Esophagus muscularis mucosa (tissue), 3 donors: ENCODE results near the gene ERI3.

Experiments used
- CTCF ChIP-seq, 3 experiments: fragments of 200-600 bp in 2 of 3; fragments of 450-650 bp in 1 of 3; sonication (generic) in 2 of 3; IDR thresholded peaks; one replicate each; pipeline ENCODE4 v1.5.1; 2017 to 2019; ENCODE audit warnings: antibody characterized with exemption in 3 of 3, mild to moderate bottlenecking in 2 of 3, moderate library complexity in 1 of 3
- POLR2A ChIP-seq: fragments of 450-650 bp; IDR thresholded peaks from one replicate; pipeline ENCODE4 v1.6.1; 2017; ENCODE audit warnings: antibody characterized with exemption, moderate library complexity, mild to moderate bottlenecking, low read depth

GRCh38 chr1:44354840-44355581 lies at the start of gene ERI3:
- peak in 1 of 3 experiments; percentile 18 for TF ChIP-seq CTCF (IDR thresholded peaks at IDR 0.05)
- peak; percentile 63 for TF ChIP-seq POLR2A
